ENCODE data around the gene ARHGEF12. TPM values are rescaled to one million over a fixed set of nuclear protein-coding genes. Genes with fewer than 3 reads are reported as not detected.

ARHGEF12 gene
- total RNA-seq, 2 donors from 2014 or later, result 46.5 to 71.1 TPM

DNA sequence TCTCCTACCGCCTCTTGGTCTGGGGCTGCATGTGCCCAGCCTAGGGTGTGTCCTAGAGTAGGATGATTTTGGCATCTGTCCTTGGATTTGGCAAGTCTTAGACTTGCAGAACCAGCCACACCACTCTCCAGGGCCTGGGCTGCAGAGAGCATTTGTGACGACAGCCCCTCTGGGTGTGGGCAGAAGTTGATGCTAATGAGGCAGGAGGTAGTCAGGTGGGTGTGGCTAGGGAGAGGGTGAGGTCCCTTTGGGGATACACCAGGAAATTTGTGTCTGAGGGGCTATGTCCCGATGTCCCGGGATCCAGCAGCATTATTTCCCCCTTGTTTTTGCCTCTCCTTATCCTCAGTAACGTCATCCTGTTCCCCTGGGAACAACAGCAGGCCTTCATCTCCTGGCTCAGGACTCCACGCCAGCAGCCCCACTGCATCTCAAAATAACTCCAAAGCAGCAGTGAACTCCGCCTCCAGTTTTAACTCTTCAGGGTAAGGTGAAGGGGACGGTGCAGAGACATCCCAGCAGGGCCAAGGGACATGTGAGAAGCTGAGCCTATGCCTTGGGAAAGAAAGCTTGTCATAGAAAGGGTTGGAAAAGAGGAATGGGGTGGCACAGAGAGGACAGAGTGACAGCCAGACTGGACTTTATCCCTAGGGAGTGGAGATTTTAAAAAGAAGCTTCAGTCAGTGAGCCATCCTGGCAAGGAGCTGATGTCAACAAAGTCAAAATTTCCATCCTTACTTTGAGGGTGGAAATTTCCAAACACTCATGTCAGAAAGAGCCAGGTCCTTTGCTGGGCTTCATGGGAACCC lies 19.1 kb upstream of the ARHGEF12 start:
- WGBS, 2 donors, result 5 to 18% methylated on average over 7 to 8 of the region's 8 CpGs
- Histone ChIP-seq H3K4me3 (no peak overlapping the region), H3K36me3 (replicated peaks in 1 of 2; ENCODE audit: insufficient read depth in 1 of 2, low read depth in 2 of 2) (no peaks in the 10 kb centered on the region), H3K4me1 (peaks cover 15% of the 10 kb centered on the region), H3K27me3 (no peaks in the 10 kb centered on the region), H3K27ac (peak overlapping the region in 2 of 4 donors; percentile 13 to 28), H3K9me3 (no peaks in the 10 kb centered on the region)
- ATAC-seq (peak; percentile 90), DNase-seq (peak; percentile 66 to 82 (median 72))
- TF ChIP-seq POLR2A (IDR thresholded peaks at IDR 0.05), result no peak
- TF ChIP-seq, protein P1, sequence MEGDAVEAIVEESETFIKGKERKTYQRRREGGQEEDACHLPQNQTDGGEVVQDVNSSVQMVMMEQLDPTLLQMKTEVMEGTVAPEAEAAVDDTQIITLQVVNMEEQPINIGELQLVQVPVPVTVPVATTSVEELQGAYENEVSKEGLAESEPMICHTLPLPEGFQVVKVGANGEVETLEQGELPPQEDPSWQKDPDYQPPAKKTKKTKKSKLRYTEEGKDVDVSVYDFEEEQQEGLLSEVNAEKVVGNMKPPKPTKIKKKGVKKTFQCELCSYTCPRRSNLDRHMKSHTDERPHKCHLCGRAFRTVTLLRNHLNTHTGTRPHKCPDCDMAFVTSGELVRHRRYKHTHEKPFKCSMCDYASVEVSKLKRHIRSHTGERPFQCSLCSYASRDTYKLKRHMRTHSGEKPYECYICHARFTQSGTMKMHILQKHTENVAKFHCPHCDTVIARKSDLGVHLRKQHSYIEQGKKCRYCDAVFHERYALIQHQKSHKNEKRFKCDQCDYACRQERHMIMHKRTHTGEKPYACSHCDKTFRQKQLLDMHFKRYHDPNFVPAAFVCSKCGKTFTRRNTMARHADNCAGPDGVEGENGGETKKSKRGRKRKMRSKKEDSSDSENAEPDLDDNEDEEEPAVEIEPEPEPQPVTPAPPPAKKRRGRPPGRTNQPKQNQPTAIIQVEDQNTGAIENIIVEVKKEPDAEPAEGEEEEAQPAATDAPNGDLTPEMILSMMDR (IDR thresholded peaks at IDR 0.05), result no peak
- intact Hi-C loops (cut with DNase I), result no loop called here

GRCh38 chr11:120317689-120318480 lies 18.3 kb upstream of the ARHGEF12 start:
- intact Hi-C loops (cut with DNase I), result no loop called here
- ATAC-seq, result no peak
- no peak overlapping the region for H3K27ac ChIP-seq

DNA sequence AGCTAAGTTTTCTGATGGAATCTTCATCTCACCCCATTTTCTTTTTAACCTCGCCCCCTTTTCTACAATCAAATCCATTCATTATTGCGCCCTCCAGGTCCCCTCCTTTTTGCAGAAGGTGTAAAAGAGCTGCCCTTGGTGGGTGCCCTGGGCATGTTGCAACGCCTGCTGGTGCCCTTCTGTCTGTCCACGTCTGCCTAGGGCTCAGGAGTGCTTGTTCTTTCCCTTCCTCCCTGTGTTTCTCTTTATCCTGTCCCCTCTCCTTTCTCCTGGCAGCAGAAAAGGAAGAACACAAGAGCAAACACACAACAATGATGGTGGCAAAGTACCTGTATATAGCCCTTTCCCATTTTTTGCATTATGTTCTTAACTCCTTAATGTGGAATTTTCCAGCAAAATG lies 17.3 kb upstream of the ARHGEF12 start:
- no peaks in the 10 kb centered on the region for H3K36me3 ChIP-seq (replicated peaks in 1 of 2; ENCODE audit: insufficient read depth in 1 of 2, low read depth in 2 of 2)
- no peaks in the 10 kb centered on the region for H3K27me3 ChIP-seq
- no peak overlapping the region for H3K4me3 ChIP-seq
- no peak overlapping the region for H3K27ac ChIP-seq
- 88 to 90% methylated on average over 4 of the region's 4 CpGs for WGBS, 2 donors
- ATAC-seq (no peak), DNase-seq (no peak)
- intact Hi-C loops (cut with DNase I), result no loop called here
- no peaks in the 10 kb centered on the region for H3K9me3 ChIP-seq
- no peak for TF ChIP-seq POLR2A (IDR thresholded peaks at IDR 0.05)
- TF ChIP-seq, protein P1 (IDR thresholded peaks at IDR 0.05), result no peak
- H3K4me1 ChIP-seq, result peaks cover 15% of the 10 kb centered on the region

More at GRCh38 chr11:120317689-120318480, 18.3 kb upstream of the ARHGEF12 start:
- H3K4me1 ChIP-seq, result peaks cover 15% of the 10 kb centered on the region
- no peak overlapping the region for H3K4me3 ChIP-seq
- 82 to 91% methylated on average over 10 of the region's 10 CpGs for WGBS, 2 donors
- TF ChIP-seq, protein P1 (IDR thresholded peaks at IDR 0.05), result no peak
- no peak for TF ChIP-seq POLR2A (IDR thresholded peaks at IDR 0.05)
- H3K9me3 ChIP-seq, result no peaks in the 10 kb centered on the region
- no peaks in the 10 kb centered on the region for H3K27me3 ChIP-seq
- no peaks in the 10 kb centered on the region for H3K36me3 ChIP-seq (replicated peaks in 1 of 2; ENCODE audit: insufficient read depth in 1 of 2, low read depth in 2 of 2)
- DNase-seq, result no peak

GRCh38 chr11:120324932-120325810 lies 11.0 kb upstream of the ARHGEF12 start, which contains the start of gene TLCD5:
TSS of gene TLCD5 (plus strand) at chr11:120325299. CDS start at chr11:120327442, 2,143 bp downstream.
- TF ChIP-seq, protein P1 (IDR thresholded peaks at IDR 0.05), result peak in 1 of 7 experiments; percentile 1
- peak; percentile 50 to 62 (median 53) for TF ChIP-seq POLR2A (IDR thresholded peaks at IDR 0.05)
- ATAC-seq (peak; percentile 78), DNase-seq (peak; percentile 62 to 72 (median 68))
- intact Hi-C loops (cut with DNase I), result no loop called here
- Histone ChIP-seq H3K36me3 (replicated peaks in 1 of 2; ENCODE audit: insufficient read depth in 1 of 2, low read depth in 2 of 2) (no peaks in the 10 kb centered on the region), H3K9me3 (no peaks in the 10 kb centered on the region), H3K4me1 (peaks cover 26% of the 10 kb centered on the region), H3K4me3 (peak within 1 kb of the TSS; percentile 21 to 40), H3K27me3 (no peaks in the 10 kb centered on the region), H3K27ac (peak within 1 kb of the TSS; percentile 55 to 92 (median 86))
- WGBS, 2 donors, result 1 to 5% methylated on average over 17 to 77 of the region's 84 CpGs
